Natural killer cell (primary cell): ENCODE results near the gene BTBD9. TPM values are rescaled to one million over a fixed set of nuclear protein-coding genes. Genes with fewer than 3 reads are reported as not detected.

Experiments used
- ATAC-seq, 3 donors: fragments of 150-1000 bp in 2 of 3; fragments of 200-7000 bp in 1 of 3; cut with Tn5 transposase; 1 replicate in 1 of 3; 2 replicates in 2 of 3; pipeline ENCODE4 v1.10.0; 2021; ENCODE audit warnings: mild to moderate bottlenecking in 2 of 3, moderate library complexity in 2 of 3
- DNase-seq, 2 donors: peaks; one replicate each; pipeline versions ENCODE4 v3.0.0 to v3.0.0-alpha.2; 2013 to 2021; ENCODE audit warnings: mixed read lengths in 1 of 2
- H3K27ac ChIP-seq: one replicate; pipeline ENCODE4 v1.5.1; 2013; ENCODE audit warnings: mild to moderate bottlenecking, low read length
- H3K27me3 ChIP-seq: one replicate; pipeline ENCODE4 v1.6.1; 2013; ENCODE audit warnings: low read length; ENCODE audit not compliant: control insufficient read depth, insufficient read depth
- H3K36me3 ChIP-seq: one replicate; pipeline ENCODE4 v1.6.1; 2013; ENCODE audit warnings: low read length; ENCODE audit not compliant: control insufficient read depth, insufficient read depth
- H3K4me1 ChIP-seq: one replicate; pipeline ENCODE4 v1.6.1; 2013; ENCODE audit warnings: low read length; ENCODE audit not compliant: control insufficient read depth, insufficient read depth
- H3K4me3 ChIP-seq: one replicate; pipeline ENCODE4 v1.5.1; 2013; ENCODE audit warnings: low read length
- H3K9me3 ChIP-seq: one replicate; pipeline ENCODE4 v1.6.1; 2013; ENCODE audit warnings: low read length; ENCODE audit not compliant: control insufficient read depth, insufficient read depth
- H3K27ac Mint-ChIP-seq, 2 donors: one replicate each; pipeline ENCODE4 v1.8.0; 2022; ENCODE audit warnings: mild to moderate bottlenecking in 2 of 2, mixed read lengths in 2 of 2, moderate library complexity in 1 of 2
- H3K27me3 Mint-ChIP-seq, 2 donors: one replicate each; pipeline ENCODE4 v1.8.0; 2022; ENCODE audit warnings: low read depth in 2 of 2, mixed read lengths in 2 of 2
- H3K36me3 Mint-ChIP-seq: one replicate; pipeline ENCODE4 v1.8.0; 2022; ENCODE audit warnings: mixed read lengths
- H3K4me1 Mint-ChIP-seq, 2 donors: one replicate each; pipeline ENCODE4 v1.8.0; 2022; ENCODE audit warnings: mixed read lengths in 2 of 2
- H3K4me3 Mint-ChIP-seq: one replicate; pipeline ENCODE4 v1.8.0; 2022; ENCODE audit warnings: mild to moderate bottlenecking, moderate library complexity, mixed read lengths
- H3K9me3 Mint-ChIP-seq, 2 donors: one replicate each; pipeline ENCODE4 v1.8.0; 2022; ENCODE audit warnings: mixed read lengths in 2 of 2
- CTCF ChIP-seq: fragments of 200-600 bp; IDR thresholded peaks from one replicate; pipeline ENCODE4 v1.8.0; 2022; ENCODE audit warnings: antibody characterized with exemption
- WGBS: methylation state at CpG from one replicate; pipeline ENCODE4 v1.1.7; 2013; ENCODE audit warnings: missing lambda C conversion rate; ENCODE audit not compliant: insufficient coverage; 5-methylcytosine and 5-hydroxymethylcytosine counted together
- intact Hi-C: fragments of 100-400 bp; cut with micrococcal nuclease; formaldehyde crosslinking; loops from one replicate; pipeline ENCODE4 v1.14.2; 2022
- total RNA-seq, 4 donors: library from RNA; stranded (reverse); fragments of 120-200 nt in 1 of 4; gene quantifications; one replicate each; pipeline versions ENCODE4 v1.2.3 to v1.2.4, GENCODE V29; 2013 to 2022

Gene BTBD9
- total RNA-seq, 3 donors from 2014 or later (not counting 1 experiment from before 2014, with no cell fraction given) = 51.6 to 70.3 (median 54.3) TPM

DNA sequence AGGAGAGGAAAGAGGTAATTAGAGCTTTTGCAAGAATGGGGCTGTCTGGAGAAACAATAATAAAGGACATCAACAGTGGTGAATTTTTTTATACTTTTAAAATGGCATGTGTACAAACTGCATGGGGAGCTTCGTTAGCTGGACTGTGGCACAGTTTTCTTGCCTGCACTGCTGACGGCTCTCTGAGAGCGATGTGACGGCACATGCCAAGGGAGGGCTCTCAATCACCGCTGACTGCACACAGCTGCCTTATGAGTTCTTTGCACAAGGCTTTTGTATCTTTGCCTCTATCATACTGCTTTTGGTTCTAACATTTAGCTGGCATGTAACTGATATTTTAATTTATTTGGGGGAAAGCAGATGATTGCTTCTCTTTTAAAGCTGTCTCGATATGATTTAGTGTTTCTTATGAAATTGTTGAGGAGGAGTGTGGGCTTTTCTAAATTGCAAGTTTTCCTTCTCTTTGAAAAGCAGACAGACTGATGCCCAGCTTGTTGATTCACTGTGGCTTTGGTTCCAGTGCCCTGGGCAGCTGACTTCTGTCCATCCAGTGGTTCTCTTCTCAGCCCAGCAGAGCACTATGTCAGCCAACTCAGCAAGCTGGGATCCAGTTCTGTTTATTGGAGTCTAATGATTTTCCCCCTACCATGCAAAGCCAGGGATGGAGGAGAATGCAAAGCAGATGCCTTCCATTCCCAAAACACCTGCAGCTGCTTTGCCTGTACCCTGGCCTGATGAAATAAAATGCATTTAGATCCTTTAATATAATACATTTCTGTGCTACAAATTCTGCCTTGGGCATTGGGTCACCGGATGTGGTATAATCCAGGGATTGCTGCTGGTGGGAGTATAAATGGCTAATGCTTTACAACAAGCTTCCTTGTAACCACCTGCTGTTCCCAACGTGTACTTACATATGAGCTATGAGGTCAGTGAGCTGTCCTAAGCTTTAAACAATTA is 496.3 kb downstream of the BTBD9 start:
- peaks cover 56 to 73% of the 10 kb centered on the region in 2 donors for H3K4me1 Mint-ChIP-seq
- H3K9me3 ChIP-seq = no peaks in the 10 kb centered on the region

GRCh38 chr6:38142178-38142902 is 497.4 kb downstream of the BTBD9 start:
- Histone ChIP-seq H3K27me3 (no peaks in the 10 kb centered on the region), H3K27ac (no peak overlapping the region), H3K4me1 (no peaks in the 10 kb centered on the region), H3K36me3 (peaks cover 2% of the 10 kb centered on the region), H3K9me3 (no peaks in the 10 kb centered on the region), H3K4me3 (no peak overlapping the region)
- no peaks in the 10 kb centered on the region for H3K9me3 Mint-ChIP-seq
- H3K4me3 Mint-ChIP-seq = no peak overlapping the region
- H3K27me3 Mint-ChIP-seq = no peaks in the 10 kb centered on the region
- H3K4me1 Mint-ChIP-seq = peaks cover 56 to 73% of the 10 kb centered on the region in 2 donors
- H3K36me3 Mint-ChIP-seq = no peaks in the 10 kb centered on the region
- TF ChIP-seq CTCF = no peak
- no peak for DNase-seq
- intact Hi-C loops = no loop called here
- no peak overlapping the region for H3K27ac Mint-ChIP-seq
- no peak for ATAC-seq
- 94% methylated on average over 7 of the region's 7 CpGs for WGBS

More for the DNA sequence above, 496.3 kb downstream of the BTBD9 start:
- no peaks in the 10 kb centered on the region for H3K9me3 Mint-ChIP-seq
- 98% methylated on average over 6 of the region's 8 CpGs for WGBS
- H3K36me3 Mint-ChIP-seq = no peaks in the 10 kb centered on the region
- H3K27me3 Mint-ChIP-seq = no peaks in the 10 kb centered on the region
- Histone ChIP-seq H3K27me3 (no peaks in the 10 kb centered on the region), H3K4me1 (no peaks in the 10 kb centered on the region), H3K36me3 (peaks cover 2% of the 10 kb centered on the region), H3K4me3 (no peak overlapping the region), H3K27ac (no peak overlapping the region)
- ATAC-seq (no peak), DNase-seq (no peak)
- intact Hi-C loops = no loop called here
- no peak overlapping the region for H3K4me3 Mint-ChIP-seq
- no peak for TF ChIP-seq CTCF
- H3K27ac Mint-ChIP-seq = no peak overlapping the region

GRCh38 chr6:38141716-38142115 is 498.0 kb downstream of the BTBD9 start:
- no peaks in the 10 kb centered on the region for H3K27me3 ChIP-seq
- no peak overlapping the region for H3K4me3 Mint-ChIP-seq
- H3K36me3 Mint-ChIP-seq = no peaks in the 10 kb centered on the region
- ATAC-seq (no peak), DNase-seq (no peak)
- no peak for TF ChIP-seq CTCF
- H3K27ac Mint-ChIP-seq = no peak overlapping the region
- H3K4me1 ChIP-seq = no peaks in the 10 kb centered on the region
- H3K9me3 Mint-ChIP-seq = no peaks in the 10 kb centered on the region
- H3K36me3 ChIP-seq = peaks cover 2% of the 10 kb centered on the region
- intact Hi-C loops = no loop called here
- 98% methylated on average over 6 of the region's 6 CpGs for WGBS
- no peaks in the 10 kb centered on the region for H3K9me3 ChIP-seq
- H3K4me3 ChIP-seq = no peak overlapping the region
- H3K4me1 Mint-ChIP-seq = peaks cover 54 to 73% of the 10 kb centered on the region in 2 donors
- H3K27ac ChIP-seq = no peak overlapping the region
- no peaks in the 10 kb centered on the region for H3K27me3 Mint-ChIP-seq
